Gastrocnemius medialis (tissue), 4 donors: ENCODE data around the gene SLC1A4.
"Not testable (repeated sequence)": the region's sequence is repeated elsewhere in the genome, so short reads cannot be mapped to it uniquely, and the experiment has no call there.

Experiments used
- POLR2A ChIP-seq, 2 donors: fragments of 450-650 bp; IDR thresholded peaks; one replicate each; pipeline ENCODE4 v1.6.1; 2017; ENCODE audit warnings: antibody characterized with exemption in 2 of 2, mild to moderate bottlenecking in 2 of 2, moderate library complexity in 2 of 2
- TF ChIP-seq, protein P1 (sequence below), 5 experiments: fragments of 450-650 bp in 3 of 5; fragments of 200-600 bp in 2 of 5; sonication (generic) in 2 of 5; IDR thresholded peaks in 4 of 5; conservative IDR thresholded peaks in 1 of 5; 1 replicate in 4 of 5; 2 replicates in 1 of 5; pipeline ENCODE4 v1.5.1; 2016 to 2019; ENCODE audit warnings: antibody characterized with exemption in 5 of 5, mild to moderate bottlenecking in 3 of 5, moderate library complexity in 3 of 5

DNA sequence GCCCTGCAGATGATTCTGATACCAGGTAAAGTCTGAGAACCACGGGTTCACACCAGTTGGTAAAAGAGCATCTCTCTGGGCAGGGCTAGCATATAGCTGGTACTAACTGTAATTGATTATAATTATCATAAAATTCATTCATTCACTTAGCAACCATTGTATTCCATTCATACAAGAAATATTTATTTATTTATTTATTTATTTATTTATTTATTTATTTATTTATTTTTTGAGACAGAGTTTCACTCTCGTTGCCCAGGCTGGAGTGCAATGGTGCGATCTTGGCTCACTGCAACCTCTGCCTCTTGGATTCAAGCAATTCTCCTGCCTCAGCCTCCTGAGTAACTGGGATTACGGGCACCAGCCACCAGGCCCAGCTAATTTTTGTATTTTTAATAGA is 44.5 kb downstream of the SLC1A4 start:
- TF ChIP-seq, protein P1, sequence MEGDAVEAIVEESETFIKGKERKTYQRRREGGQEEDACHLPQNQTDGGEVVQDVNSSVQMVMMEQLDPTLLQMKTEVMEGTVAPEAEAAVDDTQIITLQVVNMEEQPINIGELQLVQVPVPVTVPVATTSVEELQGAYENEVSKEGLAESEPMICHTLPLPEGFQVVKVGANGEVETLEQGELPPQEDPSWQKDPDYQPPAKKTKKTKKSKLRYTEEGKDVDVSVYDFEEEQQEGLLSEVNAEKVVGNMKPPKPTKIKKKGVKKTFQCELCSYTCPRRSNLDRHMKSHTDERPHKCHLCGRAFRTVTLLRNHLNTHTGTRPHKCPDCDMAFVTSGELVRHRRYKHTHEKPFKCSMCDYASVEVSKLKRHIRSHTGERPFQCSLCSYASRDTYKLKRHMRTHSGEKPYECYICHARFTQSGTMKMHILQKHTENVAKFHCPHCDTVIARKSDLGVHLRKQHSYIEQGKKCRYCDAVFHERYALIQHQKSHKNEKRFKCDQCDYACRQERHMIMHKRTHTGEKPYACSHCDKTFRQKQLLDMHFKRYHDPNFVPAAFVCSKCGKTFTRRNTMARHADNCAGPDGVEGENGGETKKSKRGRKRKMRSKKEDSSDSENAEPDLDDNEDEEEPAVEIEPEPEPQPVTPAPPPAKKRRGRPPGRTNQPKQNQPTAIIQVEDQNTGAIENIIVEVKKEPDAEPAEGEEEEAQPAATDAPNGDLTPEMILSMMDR (IDR thresholded peaks at IDR 0.05 in 4 of 5, conservative IDR thresholded peaks at IDR 0.05 in 1 of 5) = not testable (repeated sequence)
- not testable (repeated sequence) for TF ChIP-seq POLR2A (IDR thresholded peaks at IDR 0.05)
